GM21619 (cell line): ENCODE data around the gene SGIP1.
"Not testable (repeated sequence)": the region's sequence is repeated elsewhere in the genome, so short reads cannot be mapped to it uniquely, and the experiment has no call there.

ENCODE experiments used
- ATAC-seq: cut with Tn5 transposase; IDR thresholded peaks from one replicate; pipeline ENCODE4 v1.9.1; 2021; ENCODE audit not compliant: unreplicated experiment

The SGIP1 gene

DNA sequence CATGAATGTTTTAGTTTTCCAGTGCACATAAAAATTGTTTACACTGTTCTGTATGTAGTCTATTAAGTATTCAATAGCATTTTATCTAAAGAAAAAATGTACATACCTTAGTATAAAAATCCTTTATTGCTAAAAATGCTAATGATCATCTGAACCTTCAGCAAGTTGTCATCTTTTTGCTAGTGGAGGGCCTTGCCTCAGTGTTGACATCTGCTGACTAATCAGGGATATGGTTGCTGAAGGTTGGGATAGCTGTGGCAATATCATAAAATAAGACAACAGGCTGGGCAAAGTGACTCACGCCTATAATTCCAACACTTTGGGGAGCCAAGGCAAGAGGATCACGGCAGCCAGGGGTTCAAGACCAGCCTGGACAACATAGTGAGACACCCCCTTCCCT, 227.3 kb downstream of the SGIP1 start:
- no peak for ATAC-seq

DNA sequence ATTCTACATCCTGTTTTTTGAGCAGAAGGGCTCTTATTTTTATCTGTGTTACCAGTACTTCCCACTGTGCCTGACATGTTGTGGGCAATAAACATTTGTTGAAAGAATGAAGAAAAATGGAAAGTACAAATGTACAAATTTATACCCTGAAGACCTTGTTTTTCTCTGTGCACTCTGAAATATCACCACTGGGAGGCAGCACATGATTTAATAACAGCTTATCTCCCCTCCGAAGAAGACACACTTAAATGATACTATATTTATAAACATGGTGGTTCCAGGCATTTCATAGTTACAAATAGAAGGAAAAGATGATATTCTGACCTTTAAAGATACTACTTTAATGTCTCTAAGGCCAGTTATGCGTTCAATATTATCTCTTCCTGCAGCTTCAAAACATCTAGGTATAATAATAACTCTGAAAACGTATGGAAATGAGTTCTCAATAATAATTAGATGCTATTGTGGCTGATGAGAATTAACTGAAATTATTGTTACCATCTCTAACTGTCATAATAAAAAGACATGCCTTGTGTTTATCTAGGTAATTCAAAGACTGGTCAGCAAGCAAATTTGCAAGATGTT, 231.1 kb downstream of the SGIP1 start:
- peak; percentile 76 for ATAC-seq

DNA sequence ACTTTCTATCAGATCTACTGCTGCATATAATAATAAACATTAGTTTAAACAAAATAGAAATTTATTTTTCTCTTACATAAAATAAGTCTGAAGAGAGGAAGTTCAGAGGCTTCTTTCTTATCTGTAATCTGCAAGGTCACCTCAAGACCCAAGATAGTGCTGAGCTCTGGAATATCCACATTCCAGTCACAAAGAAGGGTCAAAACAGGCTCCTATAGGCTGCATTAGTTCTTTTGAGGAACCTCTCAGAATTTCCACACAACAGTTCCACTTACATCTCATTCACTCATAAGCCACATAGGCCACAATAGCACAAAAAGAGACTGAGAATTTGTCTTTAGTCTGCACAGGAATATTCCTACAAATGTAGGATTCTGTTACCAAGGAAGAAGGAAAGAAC, 233.7 kb downstream of the SGIP1 start:
- ATAC-seq: no peak

DNA sequence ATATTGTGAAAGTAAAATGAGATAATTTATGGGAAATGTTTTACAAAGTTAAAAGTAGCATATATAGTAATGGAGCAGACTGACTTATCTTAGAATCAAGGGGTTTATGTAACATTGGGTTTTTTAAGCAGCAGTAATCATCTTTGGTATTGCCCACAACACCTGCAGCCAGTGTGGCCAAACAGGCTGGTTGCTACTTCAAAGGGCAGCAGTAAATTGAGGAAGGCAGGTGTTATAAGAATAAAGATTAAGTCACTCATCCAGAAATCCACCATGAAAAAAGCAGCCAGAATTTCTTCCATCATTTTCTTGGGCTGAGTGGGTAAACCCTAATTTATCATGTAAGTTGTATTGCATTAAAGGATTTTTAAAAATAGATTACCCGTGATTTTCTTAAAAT, 235.0 kb downstream of the SGIP1 start:
- no peak for ATAC-seq

DNA sequence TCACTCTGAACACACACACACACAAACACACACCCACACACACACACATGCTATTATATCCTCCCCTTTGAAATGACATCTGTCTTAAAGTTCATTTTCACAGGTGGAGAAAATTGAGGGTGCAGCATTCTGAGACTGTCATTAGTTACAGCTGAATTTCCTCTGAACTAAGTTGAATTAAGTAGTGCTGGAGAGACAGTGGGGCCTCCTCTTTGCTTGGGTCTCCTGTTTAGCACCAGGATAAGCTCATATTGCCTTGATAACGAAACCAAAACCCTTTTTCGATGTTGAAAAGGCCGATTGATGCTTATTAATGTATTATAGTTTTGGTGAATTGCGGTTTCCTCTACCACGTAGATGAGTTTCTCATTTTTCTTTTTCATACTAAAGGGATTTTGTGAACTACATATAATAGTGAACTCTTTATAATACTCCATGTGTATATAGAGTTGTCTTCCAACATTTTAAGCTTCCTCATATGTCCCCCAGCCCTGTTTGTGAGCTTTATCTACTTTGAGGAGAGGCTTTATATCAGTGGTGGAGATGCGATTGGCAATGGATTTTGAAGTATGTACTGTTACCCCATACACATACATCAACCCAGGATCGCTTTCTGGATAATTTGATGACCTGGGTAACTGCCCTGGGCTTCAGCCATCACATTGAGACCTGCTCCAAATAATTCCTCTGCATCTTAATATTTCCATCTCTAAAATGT, 235.7 kb downstream of the SGIP1 start:
- ATAC-seq: no peak

DNA sequence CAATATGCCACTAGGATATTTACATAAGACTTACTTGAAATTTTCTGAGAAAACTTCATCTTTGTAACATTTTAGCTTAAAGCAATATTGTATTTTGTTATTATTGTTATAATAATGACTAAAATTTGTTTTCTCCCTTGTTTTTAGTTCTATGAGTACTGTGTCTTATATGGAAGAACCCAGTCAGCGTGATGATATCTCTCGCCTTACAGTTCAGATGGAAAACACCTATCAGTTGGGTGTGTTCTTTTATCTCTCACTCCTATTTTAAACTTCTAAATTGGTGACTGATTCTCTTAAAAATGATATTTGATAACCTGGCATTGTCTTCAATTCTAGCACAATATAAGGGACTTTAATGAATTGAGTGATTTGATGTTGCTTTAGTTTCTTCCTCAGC, 236.3 kb downstream of the SGIP1 start:
- no peak for ATAC-seq

DNA sequence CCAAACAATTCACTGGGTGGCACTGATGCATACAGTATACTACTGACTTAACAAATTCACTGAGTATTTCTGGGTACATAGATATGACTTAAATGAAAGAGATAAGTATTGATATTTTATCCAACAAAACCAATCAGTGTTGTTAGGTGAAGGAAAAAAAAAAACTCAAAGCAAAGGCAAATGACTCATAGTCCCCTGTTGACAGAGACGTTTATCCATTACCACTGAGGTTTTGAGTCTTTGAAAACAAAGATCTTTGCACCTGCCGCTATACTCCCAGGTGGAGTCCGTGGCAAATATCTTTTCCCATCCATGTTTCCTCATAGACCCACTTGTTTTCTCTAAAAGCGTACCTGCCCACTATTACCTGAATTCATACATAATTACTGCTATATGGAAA, 236.7 kb downstream of the SGIP1 start:
- no peak for ATAC-seq

DNA sequence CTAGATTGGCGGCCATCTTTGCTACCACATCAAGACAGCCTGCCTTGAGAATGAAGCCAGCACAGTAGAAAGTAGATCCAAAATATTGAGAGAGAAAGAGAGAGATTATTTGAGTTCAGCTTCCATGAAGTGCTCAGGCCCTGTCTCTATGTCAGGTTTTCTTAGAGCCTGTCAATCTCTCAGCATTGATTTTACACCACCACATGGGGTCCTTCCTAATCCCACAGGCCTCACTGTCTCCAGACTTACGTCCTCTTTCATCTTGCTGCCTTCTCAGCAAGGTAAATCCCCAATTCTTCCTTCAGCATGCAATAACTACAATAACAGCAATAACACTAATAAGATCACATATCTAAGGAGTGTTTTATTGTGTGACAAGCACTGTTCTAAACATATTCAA, 239.3 kb downstream of the SGIP1 start:
- no peak for ATAC-seq

DNA sequence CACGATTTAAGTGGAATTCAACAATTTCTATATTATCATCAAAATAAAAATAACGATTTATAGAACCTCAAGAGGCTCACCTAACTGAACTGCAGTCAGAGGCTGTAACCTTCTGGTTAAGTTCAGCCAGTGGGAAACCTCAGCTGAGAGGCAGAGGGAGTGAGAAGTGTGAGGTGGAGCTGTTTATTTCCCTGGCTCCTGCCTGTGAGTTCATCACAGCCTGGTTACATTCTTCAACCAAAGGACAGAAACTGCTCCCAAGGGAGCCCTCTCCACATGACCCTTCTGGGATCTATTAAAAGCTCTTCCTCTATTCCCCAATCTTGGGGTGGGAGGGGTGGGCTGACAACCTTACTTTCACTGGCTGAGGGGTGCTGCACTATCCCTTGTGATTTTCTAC, 240.5 kb downstream of the SGIP1 start:
- no peak for ATAC-seq

DNA sequence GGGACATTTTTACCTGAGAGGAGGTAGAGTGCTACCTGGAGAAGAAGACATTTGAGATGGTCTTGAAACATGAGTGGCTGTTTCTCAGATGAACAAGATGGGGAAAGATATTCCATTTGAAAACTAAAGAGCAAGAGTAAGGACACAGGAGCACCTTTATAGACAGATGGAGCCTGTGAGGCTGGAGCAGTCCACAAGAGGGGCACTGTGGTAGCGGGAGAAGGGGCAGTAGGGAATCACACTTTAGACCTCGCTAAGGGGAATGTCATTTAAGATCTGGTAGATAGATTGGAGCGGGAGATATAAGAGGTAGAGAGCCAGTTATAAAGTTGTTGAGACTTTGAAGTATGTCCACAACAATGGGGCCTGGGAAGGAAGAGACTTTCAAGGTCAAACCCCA, 241.7 kb downstream of the SGIP1 start:
- ATAC-seq: no peak

DNA sequence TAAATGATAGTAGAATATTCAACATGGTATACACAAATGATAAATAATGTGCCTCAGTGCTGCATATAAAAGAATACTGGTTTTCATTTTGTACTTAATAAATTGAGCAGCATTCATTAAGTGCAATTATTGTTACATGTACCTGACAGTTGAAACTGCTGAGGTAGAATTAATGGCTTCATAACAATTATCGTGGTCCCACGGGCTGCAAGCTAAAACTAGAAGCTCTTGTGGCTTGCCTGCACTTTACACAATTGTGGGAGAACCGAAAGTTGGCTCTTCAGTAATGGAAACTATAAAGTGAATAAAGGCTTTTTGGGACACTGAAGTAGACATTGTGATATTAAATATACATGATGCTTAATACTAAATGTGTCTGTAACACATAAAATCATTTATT, 243.9 kb downstream of the SGIP1 start:
- ATAC-seq: no peak

DNA sequence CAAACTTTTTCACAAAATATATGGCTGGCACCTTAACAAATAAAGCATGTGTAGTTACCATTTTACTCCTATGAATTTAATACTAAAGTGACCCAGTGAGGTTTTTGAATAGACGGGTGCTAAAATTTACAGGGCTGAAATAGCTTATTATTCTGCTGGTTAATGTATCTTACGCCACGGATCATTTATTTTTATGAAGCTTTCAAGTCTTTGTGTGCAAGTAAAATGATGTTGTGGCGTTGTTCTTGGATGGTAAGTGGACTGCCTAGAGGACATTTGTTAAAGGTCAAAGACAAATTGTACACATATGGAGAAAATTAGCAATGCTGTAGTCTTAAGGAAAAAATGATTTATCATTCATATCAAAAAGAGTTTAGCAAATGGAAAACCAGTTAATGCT, 244.3 kb downstream of the SGIP1 start:
- no peak for ATAC-seq

DNA sequence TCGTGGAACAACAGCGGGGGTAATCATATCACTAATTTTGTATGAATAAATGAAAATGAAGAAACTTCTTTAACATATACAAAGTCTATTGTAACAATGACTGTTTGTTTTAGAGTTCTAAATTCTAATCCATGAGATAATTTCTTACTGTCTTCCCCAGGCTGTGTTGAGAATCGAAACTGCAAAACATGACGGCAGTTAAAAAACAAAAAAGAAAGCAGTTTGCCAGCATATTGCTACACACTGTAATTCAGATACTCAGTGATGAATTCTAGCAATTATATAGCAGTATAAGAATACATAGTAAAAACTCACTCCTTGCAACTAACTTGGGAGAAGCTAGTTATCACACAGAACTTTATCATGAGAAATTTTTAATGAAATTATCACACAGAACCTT, 245.0 kb downstream of the SGIP1 start:
- ATAC-seq: no peak

DNA sequence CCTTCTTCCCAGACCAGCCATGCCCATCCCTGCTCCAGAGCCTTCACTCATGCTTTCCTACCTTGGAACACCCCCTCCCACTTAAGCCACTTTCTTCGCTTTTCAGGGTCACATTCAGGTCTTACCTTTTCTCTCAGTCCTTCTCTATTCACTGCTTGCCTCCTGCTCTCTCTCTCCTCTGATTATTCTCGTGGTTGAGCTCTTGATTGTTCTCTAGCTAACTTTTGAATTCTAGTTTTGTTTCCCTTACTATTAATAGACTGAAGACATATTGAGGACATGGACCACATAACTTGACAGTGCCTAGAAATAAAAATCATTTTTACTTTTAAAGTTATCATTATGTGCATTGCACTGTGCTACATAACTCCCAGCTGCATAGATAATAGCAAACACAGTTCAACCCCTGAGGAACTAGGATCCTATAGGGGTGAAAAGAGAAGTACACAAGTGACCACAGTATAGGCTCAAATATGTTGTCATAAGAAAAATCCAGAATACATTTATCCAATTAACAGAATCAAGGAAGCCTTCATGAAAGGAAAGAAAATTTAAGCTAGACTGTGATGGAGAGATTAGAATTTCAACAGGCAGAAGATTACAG, 245.6 kb downstream of the SGIP1 start:
- no peak for ATAC-seq

DNA sequence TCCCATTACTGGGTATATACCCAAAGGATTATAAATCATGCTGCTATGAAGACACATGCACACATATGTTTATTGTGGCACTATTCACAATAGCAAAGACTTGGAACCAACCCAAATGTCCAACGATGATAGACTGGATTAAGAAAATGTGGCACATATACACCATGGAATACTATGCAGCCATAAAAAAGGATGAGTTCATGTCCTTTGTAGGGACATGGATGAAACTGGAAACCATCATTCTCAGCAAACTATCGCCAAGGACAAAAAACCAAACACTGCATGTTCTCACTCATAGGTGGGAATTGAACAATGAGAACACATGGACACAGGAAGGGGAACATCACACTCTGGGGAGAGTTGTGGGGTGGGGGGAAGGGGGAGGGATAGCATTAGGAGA, 251.8 kb downstream of the SGIP1 start:
- not testable (repeated sequence) for ATAC-seq

DNA sequence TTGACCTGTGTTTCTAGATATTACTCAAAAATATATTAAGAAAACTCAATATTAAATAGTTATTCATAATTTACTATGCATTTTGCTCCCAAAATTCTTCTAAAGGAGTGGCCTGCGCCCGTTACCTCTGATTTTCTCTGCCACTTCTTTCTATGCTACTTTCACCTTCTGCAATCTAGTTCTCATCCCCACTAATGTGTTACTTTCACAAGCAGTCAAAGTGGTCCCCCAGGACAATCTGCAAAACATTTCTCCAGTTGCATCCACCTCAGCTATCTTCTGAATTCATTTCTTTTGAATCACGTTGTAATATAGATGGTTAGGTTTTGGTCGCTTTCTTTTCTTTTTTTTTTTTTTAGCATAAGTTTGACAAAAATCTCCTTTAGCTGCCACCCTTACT, 253.7 kb downstream of the SGIP1 start:
- peak; percentile 49 for ATAC-seq

DNA sequence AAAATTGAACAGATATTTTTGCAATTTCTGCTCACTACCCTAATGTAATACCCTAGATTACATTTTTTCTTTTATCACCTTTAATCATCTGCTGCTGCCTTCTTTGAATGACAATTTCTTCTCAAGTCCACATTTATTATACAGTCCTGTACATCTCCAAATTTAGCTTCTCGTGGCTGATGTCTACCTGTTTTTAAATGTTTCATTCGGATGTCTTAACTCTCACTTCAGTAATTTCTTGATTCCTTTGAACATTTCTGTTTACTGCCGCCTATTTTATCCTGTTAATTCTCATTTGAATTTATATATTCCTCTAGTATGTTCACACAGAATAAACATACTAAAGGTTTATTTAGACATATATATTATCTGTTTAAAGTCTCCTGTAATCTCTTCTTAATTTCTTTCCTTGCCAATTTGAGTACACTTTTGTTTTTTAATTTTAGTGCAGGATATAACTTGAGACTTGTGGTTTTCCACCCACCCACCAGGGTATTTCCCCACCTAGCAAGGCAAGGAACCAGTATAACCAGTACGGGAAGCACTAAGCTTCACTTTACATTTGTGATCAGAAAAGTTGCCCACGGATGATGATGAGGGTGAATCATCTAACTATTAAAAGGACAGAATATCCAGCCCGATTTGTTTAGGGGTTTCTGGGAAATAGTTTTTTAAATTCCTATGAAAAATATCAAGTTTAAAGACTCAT, 254.4 kb downstream of the SGIP1 start:
- peak; percentile 70 for ATAC-seq

DNA sequence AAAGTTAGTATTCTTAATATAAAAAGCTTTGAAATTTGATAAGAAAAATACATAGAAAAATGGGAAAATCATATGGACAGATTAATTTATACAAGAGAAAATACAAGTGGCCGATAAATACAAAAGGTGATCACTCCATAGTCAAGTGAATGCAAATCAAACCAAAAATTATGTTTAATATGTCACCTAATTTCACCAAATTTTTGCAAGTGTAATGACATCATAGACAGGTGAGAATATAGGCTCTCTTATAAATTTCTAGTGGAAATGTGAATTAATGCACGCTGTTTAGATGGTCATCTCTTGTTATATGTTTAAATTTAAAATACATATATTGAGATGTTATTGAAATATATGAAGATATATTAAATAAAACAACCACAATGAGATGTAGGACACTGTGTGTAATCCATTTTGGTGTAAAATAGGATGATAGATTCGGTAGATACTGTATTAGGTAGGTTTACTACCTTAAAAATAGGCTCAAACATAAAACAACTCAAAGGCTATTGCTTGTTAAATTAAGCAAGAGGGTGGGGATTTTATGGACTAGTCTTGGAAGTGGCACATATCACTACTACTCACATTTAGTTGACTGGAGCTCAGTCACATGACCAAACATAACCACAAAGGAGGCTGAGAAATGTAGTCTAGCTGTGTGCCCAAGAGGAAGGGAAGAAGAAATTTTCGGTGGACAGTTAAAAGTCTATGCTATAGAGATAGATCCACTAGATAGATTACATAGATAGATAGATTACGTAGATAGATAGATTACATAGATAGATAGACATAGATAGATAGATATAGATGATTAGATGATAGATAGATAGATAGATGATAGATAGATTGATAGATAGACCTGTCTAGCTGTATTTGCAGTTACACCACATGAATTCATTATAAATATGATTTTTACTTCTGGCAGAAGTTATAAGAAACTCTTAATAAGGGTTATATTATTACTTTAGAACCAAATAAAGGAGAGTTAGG, 258.0 kb downstream of the SGIP1 start:
- no peak for ATAC-seq

DNA sequence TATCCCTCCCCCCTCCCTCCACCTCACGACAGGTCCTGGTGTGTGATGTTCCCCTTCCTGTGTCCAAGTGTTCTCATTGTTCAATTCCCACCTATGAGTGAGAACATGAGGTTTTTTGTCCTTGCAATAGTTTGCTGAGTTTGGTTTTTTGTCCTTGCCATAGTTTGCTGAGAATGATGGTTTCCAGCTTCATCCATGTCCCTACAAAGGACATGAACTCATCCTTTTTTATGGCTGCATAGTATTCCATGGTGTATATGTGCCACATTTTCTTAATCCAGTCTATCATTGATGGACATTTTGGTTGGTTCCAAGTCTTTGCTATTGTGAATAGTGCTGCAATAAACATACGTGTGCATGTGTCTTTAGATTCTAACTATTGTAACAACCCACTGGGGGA, 261.9 kb downstream of the SGIP1 start:
- not testable (repeated sequence) for ATAC-seq
